Hematopoietic multipotent progenitor cell treated with erythropoietin and hydrocortisone succinate and interleukin-3 and kit ligand, for 6 days (in vitro differentiated cells): ENCODE data around the gene RAD50.
"Not testable (repeated sequence)": the region's sequence is repeated elsewhere in the genome, so short reads cannot be mapped to it uniquely, and the experiment has no call there.

ENCODE experiments used
- DNase-seq: peaks from one replicate; pipeline ENCODE4 v3.0.0-alpha.2; 2015

RAD50 gene

DNA sequence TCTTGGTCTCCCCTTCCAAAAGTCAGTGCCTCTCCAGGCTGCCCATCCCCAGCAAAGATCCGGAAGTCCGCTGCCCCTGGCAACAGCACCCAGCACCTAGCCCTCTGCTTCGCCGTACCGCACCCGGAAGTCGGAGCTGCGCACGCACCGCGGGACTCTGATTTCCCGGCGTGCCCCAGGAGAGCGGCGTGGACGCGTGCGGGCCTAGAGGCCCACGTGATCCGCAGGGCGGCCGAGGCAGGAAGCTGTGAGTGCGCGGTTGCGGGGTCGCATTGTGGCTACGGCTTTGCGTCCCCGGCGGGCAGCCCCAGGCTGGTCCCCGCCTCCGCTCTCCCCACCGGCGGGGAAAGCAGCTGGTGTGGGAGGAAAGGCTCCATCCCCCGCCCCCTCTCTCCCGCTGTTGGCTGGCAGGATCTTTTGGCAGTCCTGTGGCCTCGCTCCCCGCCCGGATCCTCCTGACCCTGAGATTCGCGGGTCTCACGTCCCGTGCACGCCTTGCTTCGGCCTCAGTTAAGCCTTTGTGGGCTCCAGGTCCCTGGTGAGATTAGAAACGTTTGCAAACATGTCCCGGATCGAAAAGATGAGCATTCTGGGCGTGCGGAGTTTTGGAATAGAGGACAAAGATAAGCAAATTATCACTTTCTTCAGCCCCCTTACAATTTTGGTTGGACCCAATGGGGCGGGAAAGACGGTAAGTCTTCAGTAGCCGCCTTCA is at the start of gene RAD50:
RAD50 (plus strand) TSS at position 215 of the 715 bp plus-strand sequence; CDS start at position 563, 348 bp downstream.
- peak; percentile 95 for DNase-seq

DNA sequence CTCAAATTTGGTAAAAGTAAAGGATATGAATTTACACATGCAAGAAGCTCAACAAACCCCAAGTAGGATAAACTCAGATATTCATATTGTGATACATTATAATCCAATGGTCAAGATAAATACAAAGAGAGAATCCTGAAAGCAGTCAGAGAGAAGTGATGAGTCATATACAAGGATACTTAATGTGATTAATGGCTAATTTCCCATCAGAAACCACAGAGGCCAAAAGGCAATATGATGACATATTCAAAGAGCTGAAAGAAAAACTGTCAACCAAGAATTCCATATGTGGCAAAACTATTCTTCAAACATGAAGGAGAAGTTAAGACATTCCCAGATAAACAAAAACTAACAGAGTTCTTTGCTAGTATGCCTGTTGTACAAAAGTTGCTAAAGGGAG is 46.7 kb upstream of the RAD50 start:
- no peak for DNase-seq

DNA sequence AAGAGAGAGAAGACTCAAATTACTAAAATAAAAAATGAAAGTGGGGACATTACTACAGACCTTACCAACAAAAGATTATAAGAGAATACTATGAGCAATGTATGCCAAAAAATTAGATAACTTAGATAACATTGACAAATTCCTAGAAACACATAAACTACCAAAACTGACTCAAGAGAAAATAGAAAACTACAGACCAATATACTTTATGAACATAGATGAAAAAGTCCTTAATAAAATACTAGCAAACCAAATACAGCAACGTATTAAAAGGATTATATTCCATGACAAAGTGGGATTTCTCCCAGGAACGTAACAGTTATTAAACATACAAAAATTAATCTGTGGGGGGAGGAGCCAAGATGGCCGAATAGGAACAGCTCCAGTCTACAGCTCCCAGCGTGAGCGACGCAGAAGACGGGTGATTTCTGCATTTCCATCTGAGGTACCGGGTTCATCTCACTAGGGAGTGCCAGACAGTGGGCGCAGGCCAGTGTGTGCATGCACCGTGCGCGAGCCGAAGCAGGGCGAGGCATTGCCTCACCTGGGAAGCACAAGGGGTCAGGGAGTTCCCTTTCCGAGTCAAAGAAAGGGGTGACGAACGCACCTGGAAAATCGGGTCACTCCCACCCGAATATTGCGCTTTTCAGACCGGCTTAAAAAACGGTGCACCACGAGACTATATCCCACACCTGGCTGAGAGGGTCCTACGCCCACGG is 43.0 kb upstream of the RAD50 start:
- not testable (repeated sequence) for DNase-seq

DNA sequence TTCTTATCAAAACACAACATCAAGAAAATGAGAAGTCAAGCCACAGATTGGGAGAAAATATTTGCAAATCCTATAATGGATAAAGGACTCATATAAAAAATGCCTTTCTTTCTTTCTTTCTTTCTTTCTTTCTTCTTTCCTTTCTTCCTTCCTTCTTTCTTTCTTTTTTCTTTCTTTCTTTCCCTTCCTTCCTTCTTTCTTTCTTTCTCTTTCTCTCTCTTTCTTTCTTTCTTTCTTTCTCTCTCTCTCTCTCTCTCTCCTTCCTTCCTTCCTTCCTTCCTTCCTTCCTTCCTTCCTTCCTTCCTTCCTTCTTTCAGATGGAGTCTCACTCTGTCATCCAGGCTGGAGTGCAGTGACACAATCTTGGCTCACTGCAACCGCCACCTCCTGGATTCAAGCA is 34.7 kb upstream of the RAD50 start:
- not testable (repeated sequence) for DNase-seq

DNA sequence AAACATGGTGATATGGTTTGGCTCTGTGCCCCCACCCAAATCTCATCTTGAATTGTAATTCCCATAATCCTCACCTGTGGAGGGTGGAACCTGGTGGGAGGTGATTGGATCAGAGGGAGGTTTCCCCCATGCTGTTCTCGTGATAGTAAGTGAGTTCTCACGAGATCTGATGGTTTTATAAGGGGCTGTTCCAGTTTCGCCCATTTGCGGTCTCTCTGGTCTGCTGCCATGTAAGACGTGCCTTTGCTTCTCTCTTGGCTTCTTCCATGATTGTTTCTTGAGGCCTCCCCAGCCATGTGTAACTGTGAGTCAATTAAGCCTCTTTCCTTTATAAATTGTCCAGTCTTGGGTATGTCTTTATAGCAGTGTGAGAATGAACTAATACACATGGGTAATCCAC is 31.9 kb upstream of the RAD50 start:
- DNase-seq: not testable (repeated sequence)

DNA sequence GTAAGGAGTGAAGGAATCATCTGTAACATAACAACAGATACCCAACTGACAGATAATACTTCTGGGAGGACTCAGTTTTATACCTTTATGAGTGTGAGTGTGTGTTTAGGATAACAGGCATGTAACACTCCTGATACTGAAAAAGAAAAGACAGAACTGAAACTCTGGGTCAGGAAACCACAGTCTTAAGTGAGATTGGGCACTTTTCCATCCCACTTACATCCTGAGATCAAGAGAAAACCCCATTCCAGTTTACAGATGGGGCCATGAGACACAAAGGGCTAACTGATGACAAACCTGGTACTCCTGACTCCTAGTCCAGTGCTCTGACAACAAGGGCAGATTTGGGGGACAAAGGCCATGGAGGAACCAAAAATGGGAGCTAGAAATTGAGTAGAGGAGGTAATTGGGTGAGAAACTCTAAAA is 31.5 kb upstream of the RAD50 start:
- DNase-seq: no peak

DNA sequence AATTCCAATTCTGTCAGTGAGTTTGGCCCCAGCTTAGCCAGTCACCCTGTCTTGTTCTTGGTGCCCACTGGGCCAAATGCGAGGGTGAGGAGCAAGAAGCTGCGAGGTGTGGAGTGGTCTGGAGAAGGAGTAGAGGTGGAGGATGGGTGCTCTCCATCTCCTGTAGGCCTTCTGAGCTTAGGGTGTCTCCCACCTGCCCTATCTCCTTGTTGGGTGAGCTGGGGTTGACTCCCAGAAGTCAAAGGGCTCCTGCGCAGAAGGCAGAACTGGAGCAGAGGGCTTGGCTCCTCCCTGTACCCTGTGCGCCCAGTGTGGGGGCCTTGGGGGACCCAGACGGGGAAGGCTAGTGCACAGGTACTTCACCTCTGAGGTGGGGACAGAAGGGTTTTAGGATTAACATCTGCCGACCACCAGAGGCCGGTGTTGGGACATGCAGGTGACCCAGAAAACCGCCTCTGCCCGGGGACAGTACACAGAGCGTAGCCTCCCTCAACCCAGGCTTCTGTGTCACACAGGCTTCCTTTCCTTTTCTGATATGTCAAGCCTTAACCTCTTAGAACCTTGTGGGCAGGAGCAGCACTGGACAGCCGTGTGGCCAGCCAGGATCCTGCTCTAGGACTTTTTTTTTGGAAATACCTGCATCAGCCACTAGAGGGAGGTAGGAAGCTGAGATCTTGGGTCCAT is 30.3 kb upstream of the RAD50 start:
- peak; percentile 83 for DNase-seq

DNA sequence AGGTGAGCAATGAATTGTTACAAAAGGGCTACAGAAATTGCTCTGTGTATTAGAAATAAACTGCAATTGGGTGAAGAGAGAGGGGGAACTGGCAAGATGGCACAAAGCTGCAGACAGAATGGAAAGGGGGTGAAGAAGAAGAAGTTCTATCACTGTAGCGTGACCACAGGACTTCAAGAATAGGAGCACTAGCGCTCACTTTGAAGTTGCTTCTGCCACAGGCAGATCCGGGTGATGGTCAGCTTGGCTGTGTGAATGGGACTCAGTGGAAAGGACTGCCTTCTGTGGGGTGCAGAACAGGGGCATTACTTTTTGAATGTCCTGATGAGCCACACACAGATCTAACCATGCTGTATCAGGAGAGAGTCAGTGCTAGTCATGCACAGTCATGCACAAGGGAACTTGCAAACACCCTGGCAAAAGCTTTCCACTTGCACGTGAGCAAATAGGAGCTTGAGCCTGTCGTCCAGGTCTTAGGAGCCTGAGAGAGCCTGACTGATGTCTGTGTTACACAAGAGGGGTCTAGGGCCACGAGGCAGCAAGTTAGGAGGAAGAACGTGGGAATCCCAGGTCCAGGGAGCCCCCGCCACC is 29.7 kb upstream of the RAD50 start:
- DNase-seq: peak; percentile 48

DNA sequence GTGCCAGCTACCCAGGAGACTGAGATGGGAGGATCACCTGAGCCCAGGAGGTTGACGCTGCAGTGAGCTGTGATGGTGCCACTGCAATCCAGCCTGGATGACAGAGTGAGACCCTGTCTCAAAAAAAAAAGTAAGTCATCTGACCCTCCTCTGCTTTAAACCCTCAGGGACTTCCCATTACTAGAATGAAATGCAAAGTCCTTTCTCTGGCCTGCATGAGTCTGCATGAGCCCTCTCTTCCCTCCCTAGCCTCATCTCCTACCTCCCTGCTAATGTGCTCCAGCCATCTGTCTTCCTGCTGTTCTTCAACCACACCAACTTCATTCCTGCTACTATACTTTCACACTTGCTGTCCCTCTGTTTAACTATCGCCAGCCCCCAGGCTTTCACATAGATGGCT is 28.8 kb upstream of the RAD50 start:
- no peak for DNase-seq

DNA sequence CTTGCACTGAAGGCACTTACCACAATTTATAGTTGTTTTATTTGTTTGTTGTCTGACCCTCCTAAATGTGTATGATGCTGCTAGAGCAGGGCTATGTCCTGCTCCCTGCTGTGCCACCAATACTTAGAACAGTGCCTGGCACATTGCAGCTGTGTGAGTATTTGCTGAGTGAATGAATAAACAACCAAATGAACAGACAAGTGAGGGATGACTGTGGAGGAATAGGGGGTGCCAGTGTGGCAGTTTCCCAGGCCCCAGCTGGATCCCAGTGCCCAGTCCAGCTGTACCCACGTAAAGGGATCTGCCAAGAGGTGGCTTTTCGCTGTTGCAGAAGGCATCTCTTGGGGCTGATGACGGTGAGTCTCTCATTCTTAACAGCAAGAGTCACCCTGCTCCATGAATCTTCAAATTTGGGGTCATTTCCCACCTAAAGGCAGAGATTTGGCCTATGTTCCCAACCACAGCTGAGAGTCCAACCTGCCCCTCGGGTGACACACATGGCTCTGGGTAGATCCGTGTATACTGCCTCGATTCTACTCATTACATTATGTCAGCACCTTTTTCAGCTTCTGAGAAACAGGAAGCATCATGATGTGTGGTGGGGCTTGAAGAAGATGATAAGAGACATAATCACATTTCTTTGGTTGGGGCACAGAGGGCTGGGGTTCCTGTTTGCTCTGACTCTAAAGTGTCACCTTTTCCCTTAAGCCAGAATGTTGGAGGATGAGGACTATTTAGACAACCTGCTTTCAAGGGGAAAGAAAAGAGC is 27.7 kb upstream of the RAD50 start:
- DNase-seq: peak; percentile 75

DNA sequence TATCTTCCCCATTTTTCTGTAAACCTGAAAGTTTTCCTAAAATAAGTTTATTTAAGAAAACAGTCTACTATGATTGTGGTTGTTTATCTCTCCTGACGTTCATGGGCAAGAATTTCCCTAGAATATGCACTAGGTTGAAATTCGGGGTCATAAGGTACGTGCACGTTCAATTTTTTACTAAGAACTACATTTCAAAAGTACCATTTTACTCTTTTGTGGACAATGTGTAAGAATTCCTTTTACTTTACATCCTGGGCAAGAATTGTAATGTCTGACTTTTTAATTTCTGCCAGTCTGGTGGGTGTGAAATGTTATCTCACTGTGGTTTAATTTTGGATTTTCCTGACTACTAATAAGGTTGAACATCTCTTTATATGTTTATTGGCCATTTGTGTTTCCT is 25.8 kb upstream of the RAD50 start:
- DNase-seq: no peak

DNA sequence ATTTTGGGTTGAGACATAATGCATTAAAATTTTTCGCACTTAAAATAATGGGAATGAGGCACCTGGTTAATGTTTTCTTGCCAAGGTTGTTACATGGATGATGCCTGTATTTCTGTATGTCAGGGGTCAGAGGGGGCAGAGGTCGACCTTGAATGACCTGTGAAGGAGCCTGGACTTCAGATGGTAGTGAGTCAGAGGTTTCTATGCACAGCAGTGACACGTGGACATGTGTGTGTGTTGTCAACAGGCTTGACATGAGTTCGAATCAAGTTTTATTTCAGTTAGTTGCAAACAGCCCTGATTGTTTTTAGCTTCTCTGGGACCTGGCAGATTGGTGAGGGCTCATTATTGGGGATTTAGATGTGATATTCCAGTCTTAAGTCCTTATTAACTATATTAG is 17.1 kb upstream of the RAD50 start:
- no peak for DNase-seq

DNA sequence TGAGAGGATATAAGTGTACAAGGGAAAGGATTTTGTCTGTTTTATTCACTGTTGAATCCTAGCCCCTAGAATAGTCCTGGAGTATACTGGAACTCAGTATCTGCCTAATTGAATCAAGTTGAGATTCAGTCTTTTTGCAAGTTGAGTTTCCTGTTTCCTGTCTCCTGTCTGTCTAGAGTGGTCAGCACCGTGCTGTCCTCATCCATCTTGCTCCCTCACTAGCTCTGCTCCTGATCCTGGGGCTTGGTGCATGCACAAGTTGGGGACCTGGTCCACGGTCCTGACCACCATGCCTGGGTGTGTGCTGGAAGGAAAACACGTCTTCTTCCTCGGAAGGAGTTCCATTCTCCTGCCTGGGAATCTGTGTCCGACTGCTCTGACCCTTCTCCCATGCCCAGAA is 16.6 kb upstream of the RAD50 start:
- no peak for DNase-seq

DNA sequence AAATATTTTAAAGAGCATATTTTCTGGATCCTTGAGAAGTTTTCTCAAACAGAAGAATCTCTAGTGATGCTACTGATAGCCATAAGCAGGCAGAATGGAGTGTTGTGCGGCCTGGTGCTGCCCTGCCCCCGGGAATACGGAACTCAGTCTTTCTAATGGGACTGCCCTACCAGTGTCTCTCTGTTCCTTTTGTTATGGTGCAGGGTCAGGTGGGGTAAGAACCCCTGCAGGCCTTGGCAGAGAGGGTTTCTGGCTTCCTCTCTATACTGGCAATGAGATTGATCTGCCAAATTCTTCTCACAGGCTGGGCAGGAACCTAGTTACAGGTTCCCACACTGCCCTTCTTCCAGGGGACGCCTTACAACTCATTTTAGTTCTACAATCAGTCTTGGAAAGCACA is 16.0 kb upstream of the RAD50 start:
- DNase-seq: no peak

DNA sequence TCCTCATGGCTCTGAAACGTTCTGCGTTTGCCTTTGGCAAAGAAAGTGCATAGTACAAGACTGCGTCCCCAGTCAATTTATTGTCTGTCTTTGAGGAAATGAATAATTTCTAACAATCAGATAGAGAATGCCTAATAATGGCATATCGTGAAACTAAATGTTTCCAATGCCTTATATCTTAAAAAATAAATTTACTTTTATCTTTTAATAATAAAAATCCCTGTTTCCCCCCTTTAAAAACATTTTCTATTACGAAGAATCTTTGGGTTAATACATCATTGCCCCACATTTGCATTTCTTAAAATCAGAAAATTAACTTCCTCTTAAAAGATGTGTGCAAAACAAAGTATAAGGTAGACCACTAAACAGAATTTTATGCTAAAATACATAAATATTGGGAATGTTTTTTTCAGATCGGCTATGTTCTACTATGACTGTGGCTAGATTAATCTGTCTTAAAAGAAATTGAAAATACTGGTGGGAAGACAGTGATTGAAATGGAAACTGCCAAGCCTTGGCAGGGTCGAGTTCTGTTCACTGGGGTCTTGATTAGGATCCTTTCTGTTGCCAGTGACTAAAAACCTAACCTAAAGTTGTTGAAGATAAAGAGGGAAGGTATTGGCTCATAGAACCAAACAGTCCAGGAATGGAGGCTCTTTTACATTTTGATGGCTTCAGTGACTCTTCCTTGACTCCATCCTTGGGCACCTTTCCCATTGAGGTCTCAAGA is 13.1 kb upstream of the RAD50 start, which contains the start of gene IL5:
IL5 (minus strand) TSS at position 51 of the 730 bp plus-strand sequence; CDS start at position 7, 44 bp downstream.
- no peak for DNase-seq

DNA sequence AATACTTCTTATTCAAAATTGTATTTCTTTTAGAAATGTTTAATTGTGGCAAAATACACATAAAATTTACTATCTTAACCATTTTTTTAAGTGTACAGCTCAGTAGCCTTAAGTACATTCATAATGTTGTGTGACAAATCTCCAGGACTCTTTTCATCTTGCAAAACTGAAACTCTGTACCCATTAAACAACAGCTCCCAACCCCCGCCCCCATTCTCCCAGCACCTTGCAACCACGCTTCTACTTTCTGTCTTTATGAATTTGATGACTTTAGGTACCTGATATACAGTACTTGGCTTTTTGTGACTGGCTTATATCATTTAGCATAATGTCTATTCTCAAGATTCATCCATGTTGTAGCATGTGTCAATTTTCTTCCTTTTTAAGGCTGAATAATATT is 10.7 kb upstream of the RAD50 start:
- DNase-seq: no peak

DNA sequence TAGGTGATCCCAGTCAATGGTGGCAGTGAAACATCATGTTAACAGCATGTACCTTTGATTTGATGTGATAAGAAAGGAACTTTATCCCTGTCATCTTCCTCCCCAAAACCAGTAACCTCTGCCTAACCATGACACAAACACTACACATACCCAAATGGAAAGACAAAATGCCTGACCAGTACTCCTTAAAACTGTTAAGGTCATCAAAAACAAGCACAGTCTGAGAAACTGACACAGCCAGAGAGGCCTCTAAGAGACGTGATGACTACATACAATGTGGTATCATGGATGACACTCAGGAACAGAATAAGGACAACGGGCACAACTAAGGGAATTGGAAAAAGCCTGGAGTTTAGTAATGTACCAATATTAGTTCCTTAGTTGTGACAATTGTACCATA is 9.5 kb upstream of the RAD50 start:
- no peak for DNase-seq

DNA sequence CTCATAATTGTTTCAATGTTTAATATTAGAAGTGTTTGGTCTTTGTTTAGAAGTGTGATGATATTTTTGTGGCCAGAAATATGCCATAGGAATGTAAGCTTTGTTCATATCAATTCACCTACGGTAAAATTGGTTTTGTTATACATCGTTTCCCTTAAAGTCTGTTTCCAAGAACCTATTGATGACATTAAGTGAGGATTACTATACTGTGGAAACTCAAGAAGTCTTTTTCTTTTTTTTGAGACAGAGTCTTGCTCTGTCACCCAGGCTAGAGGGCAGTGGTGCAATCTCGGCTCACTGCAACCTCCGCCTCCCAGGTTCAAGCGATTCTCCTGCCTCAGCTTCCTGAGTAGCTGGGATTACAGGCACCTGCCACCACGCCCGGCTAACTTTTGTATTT is 7.9 kb upstream of the RAD50 start:
- DNase-seq: not testable (repeated sequence)

DNA sequence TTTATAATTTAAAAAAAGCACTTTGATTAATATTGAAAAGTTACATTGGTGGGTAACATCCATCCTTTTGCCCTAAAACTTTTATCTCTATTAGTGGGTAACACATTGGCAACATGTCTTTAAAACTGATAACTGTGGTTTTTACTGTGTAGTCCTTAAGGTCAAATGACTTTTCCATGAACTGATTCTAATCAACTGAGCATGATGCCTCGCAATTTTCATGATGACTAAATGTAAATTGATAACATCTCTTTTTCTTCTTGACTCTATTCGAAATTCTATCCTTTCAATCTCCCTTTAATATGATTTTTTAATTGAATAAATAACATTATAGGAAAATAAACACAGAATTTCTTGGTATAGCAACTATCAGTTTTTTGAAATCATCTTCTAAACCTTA is 7.2 kb upstream of the RAD50 start:
- DNase-seq: peak; percentile 70

DNA sequence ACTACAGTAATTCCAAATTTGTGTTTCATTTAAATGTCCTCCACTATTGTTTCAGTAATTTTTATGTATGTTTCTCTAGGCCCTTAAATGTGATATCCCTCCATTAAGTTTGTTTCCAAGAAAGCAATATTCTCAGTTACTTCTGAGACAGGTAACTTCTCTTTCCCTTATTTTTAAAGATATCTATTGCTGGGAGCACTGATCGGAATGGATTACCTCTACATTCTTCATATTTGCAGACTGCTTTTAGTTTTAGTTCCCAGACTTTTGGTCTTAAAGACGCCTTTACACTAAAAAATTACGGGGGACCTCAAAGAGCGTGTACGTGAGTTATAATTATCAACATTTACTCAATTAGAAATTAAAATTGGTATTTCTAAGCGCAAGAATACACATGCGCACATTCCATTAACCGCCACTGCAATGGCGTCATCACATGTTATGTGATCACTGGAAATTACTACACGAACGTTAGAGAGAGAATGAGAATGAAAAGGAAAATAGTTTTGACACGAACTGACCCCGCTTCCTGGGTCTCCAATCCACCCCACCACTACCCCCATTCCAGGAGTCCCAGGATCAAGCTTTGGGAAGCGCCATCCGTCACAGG is 519 bp upstream of the RAD50 start:
- DNase-seq: no peak

DNA sequence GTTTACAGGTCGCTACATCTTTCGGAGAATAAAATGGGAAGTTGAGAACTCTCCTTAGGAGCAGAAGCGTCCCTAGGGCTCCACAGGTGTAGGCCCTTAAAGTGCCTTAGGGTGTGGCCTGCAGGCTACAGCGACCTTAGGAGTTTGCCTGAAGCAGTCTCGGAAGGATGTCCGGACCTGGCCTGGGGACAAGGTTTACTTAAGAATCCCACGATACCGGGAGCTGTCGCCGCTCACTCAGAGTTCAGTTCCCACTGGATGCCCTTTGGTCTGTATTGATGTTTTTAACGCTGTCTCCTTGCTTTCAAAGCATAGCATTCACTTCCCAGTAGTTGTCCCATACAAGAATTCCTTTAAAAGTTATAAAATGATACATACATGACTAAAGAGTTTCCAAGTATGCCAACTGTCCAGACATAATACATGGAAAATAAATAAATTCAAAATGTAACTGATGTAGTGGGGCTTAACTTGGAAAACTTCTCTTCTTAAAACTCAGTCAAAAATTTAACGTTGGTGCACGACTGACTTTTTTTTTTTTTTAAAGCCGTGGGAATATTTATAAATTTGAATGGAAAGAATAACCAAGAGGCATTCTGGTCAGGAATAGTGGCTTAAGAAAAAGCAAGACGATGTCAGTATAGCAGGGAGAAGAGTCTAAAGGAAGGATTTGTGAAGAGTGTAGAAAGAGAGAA is 848 bp downstream of the RAD50 start:
- peak; percentile 73 for DNase-seq
